WTC11 (cell line): ENCODE results near the gene CBX5.

Experiments used
- CBFB ChIP-seq: sonication (generic); formaldehyde crosslinking; IDR thresholded peaks from 2 replicates; pipeline ENCODE4 v1.8.1; 2022; ENCODE audit warnings: mild to moderate bottlenecking, low read depth, missing genetic modification reagents
- CREB1 ChIP-seq: sonication (generic); formaldehyde crosslinking; IDR thresholded peaks from 2 replicates; pipeline ENCODE4 v1.8.0; 2023; ENCODE audit warnings: mild to moderate bottlenecking, missing genetic modification reagents
- ELF4 ChIP-seq: sonication (generic); formaldehyde crosslinking; IDR thresholded peaks from 2 replicates; pipeline ENCODE4 v1.8.1; 2022; ENCODE audit warnings: low read depth, mild to moderate bottlenecking, moderate library complexity, missing genetic modification reagents
- EMX1 ChIP-seq: fragments of 250-450 bp; sonication (Bioruptor Pico); IDR thresholded peaks from 2 replicates; pipeline ENCODE4 v1.8.0; 2021; ENCODE audit warnings: mild to moderate bottlenecking
- FOXP1 ChIP-seq: sonication (generic); formaldehyde crosslinking; IDR thresholded peaks from 2 replicates; pipeline ENCODE4 v1.8.0; 2022; ENCODE audit warnings: missing genetic modification reagents, mild to moderate bottlenecking, moderate library complexity, borderline replicate concordance
- JUN ChIP-seq: sonication (generic); formaldehyde crosslinking; IDR thresholded peaks from 2 replicates; pipeline ENCODE4 v1.8.0; 2023; ENCODE audit warnings: mild to moderate bottlenecking, missing genetic modification reagents
- NR2C2 ChIP-seq: sonication (generic); formaldehyde crosslinking; IDR thresholded peaks from 2 replicates; pipeline ENCODE4 v1.8.0; 2022; ENCODE audit warnings: mild to moderate bottlenecking, missing genetic modification reagents
- TEAD4 ChIP-seq: sonication (generic); formaldehyde crosslinking; IDR thresholded peaks from 2 replicates; pipeline ENCODE4 v1.8.0; 2022; ENCODE audit warnings: mild to moderate bottlenecking, missing genetic modification reagents
- ZNF263 ChIP-seq: sonication (generic); formaldehyde crosslinking; IDR thresholded peaks from 2 replicates; pipeline ENCODE4 v1.8.1; 2022; ENCODE audit warnings: low read depth, mild to moderate bottlenecking, moderate library complexity, missing genetic modification reagents
- TF ChIP-seq, protein P1 (sequence below): fragments of 200-600 bp; IDR thresholded peaks from 2 replicates; pipeline ENCODE4 v1.8.0; 2022; ENCODE audit warnings: antibody characterized with exemption
- TF ChIP-seq, protein P2 (sequence below): sonication (generic); formaldehyde crosslinking; IDR thresholded peaks from 2 replicates; pipeline ENCODE4 v1.8.0; 2023; ENCODE audit warnings: missing genetic modification reagents
- TF ChIP-seq, protein P3 (sequence below): sonication (generic); formaldehyde crosslinking; IDR thresholded peaks from 2 replicates; pipeline ENCODE4 v1.8.1; 2023; ENCODE audit warnings: mild to moderate bottlenecking, missing genetic modification reagents, moderate library complexity
- TF ChIP-seq, protein P4 (sequence below): sonication (generic); formaldehyde crosslinking; IDR thresholded peaks from 2 replicates; pipeline ENCODE4 v1.8.1; 2022; ENCODE audit warnings: mild to moderate bottlenecking, moderate library complexity, missing genetic modification reagents

DNA sequence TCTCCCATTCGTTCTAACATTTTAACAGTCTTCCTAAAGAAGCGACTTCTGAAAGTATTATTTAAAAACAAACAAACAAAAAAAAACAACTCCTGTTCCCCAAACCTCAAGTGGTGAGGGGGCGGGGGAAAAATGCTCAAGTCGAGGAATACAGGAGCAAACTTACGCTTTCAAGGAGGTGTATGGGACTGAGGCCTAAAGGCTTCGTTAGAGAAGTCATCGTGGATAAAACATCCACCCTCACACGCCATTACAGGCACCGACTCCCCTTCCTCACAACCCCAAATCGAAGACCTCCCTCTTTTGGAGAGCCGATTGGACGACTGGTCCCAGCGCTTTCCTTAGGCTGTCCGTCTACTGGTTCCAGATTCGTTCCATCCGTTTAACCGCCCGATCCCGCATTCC, 693 bp downstream of the CBX5 start:
- no peak for TF ChIP-seq ZNF263 (CRISPR knock-in tag)
- TF ChIP-seq CBFB (CRISPR knock-in tag): no peak
- TF ChIP-seq, protein P1, sequence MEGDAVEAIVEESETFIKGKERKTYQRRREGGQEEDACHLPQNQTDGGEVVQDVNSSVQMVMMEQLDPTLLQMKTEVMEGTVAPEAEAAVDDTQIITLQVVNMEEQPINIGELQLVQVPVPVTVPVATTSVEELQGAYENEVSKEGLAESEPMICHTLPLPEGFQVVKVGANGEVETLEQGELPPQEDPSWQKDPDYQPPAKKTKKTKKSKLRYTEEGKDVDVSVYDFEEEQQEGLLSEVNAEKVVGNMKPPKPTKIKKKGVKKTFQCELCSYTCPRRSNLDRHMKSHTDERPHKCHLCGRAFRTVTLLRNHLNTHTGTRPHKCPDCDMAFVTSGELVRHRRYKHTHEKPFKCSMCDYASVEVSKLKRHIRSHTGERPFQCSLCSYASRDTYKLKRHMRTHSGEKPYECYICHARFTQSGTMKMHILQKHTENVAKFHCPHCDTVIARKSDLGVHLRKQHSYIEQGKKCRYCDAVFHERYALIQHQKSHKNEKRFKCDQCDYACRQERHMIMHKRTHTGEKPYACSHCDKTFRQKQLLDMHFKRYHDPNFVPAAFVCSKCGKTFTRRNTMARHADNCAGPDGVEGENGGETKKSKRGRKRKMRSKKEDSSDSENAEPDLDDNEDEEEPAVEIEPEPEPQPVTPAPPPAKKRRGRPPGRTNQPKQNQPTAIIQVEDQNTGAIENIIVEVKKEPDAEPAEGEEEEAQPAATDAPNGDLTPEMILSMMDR: no peak
- TF ChIP-seq CREB1: no peak
- TF ChIP-seq, protein P2, sequence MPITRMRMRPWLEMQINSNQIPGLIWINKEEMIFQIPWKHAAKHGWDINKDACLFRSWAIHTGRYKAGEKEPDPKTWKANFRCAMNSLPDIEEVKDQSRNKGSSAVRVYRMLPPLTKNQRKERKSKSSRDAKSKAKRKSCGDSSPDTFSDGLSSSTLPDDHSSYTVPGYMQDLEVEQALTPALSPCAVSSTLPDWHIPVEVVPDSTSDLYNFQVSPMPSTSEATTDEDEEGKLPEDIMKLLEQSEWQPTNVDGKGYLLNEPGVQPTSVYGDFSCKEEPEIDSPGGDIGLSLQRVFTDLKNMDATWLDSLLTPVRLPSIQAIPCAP (CRISPR knock-in tag): no peak
- no peak; the same call in none of the 2 replicates for TF ChIP-seq EMX1 (CRISPR knock-in tag)
- TF ChIP-seq ELF4 (CRISPR knock-in tag): no peak
- TF ChIP-seq NR2C2 (CRISPR knock-in tag): no peak
- TF ChIP-seq, protein P3, sequence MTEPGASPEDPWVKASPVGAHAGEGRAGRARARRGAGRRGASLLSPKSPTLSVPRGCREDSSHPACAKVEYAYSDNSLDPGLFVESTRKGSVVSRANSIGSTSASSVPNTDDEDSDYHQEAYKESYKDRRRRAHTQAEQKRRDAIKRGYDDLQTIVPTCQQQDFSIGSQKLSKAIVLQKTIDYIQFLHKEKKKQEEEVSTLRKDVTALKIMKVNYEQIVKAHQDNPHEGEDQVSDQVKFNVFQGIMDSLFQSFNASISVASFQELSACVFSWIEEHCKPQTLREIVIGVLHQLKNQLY (CRISPR knock-in tag): no peak
- TF ChIP-seq, protein P4, sequence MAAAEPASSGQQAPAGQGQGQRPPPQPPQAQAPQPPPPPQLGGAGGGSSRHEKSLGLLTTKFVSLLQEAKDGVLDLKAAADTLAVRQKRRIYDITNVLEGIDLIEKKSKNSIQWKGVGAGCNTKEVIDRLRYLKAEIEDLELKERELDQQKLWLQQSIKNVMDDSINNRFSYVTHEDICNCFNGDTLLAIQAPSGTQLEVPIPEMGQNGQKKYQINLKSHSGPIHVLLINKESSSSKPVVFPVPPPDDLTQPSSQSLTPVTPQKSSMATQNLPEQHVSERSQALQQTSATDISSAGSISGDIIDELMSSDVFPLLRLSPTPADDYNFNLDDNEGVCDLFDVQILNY (CRISPR knock-in tag): no peak
- TF ChIP-seq JUN (CRISPR knock-in tag): no peak
- no peak for TF ChIP-seq TEAD4 (CRISPR knock-in tag)
- TF ChIP-seq FOXP1 (CRISPR knock-in tag): no peak
